HepG2 (cell line): Measurements from ENCODE around the gene PCNX4. TPM values are rescaled to one million over a fixed set of nuclear protein-coding genes. Genes with fewer than 3 reads are reported as not detected.

Source experiments
- ATAC-seq: fragments of 200-7000 bp; cut with Tn5 transposase; 3 replicates; pipeline ENCODE4 v1.9.1; 2020; ENCODE audit warnings: mild to moderate bottlenecking, moderate library complexity
- BruUV-seq: library from RNA; stranded (reverse); fragments of 400-500 nt; replicated peaks from 2 replicates; lab custom pipeline; 2021; lab: Mats Ljungman, UMichigan
- CTCF ChIA-PET: fragments of 300-600 bp; formaldehyde crosslinking; extraction: SDS; loops from one replicate; lab custom pipeline; 2021; ENCODE audit warnings: low total read pairs, inconsistent platforms, low intra/inter-chr PET ratio; lab: Yijun Ruan, JAX
- POLR2A ChIA-PET: fragments of 350-600 bp; sonication (Branson Sonifier 250); formaldehyde crosslinking; loops from one replicate; lab custom pipeline; 2020; ENCODE audit warnings: antibody characterized with exemption, inconsistent platforms; lab: Yijun Ruan, JAX
- DNase-seq: peaks from one replicate; pipeline ENCODE4 v3.0.0-alpha.2; 2015; ENCODE audit warnings: low spot score
- FAIRE-seq: peaks from 3 replicates; lab custom pipeline; 2011; peaks lifted over from hg19 to GRCh38; lab: Jason Lieb, UNC
- H2AFZ ChIP-seq: one replicate; pipeline ENCODE4 v1.6.1; 2011; ENCODE audit warnings: low read length, inconsistent platforms
- H3K27ac ChIP-seq: fragments of 300-600 bp; 3 replicates; pipeline ENCODE4 v1.8.0; 2011; ENCODE audit warnings: mixed run types, mild to moderate bottlenecking, mixed read lengths, low read length, inconsistent platforms; ENCODE audit not compliant: insufficient read depth; ENCODE audit errors: extremely low read length
- H3K27me3 ChIP-seq, 2 experiments: fragments of 200-600 bp in 1 of 2; 2 replicates in 1 of 2; 3 replicates in 1 of 2; pipeline versions ENCODE4 v1.6.0 to v1.8.0; 2011; ENCODE audit warnings: low read length in 2 of 2, mild to moderate bottlenecking in 2 of 2, moderate library complexity in 2 of 2, inconsistent platforms in 1 of 2; ENCODE audit not compliant: insufficient read depth in 2 of 2, control insufficient read depth in 1 of 2
- H3K36me3 ChIP-seq, 2 experiments: fragments of 200-600 bp in 1 of 2; replicated peaks in 1 of 2; 2 replicates in 1 of 2; 3 replicates in 1 of 2; pipeline versions ENCODE4 v1.5.1 to v1.8.0; 2011; ENCODE audit warnings: low read length in 2 of 2, inconsistent platforms in 1 of 2; ENCODE audit not compliant: insufficient read depth in 2 of 2, control insufficient read depth in 1 of 2
- H3K4me1 ChIP-seq: 2 replicates; pipeline ENCODE4 v1.5.1; 2012; ENCODE audit warnings: low read length, inconsistent platforms; ENCODE audit not compliant: insufficient read depth
- H3K4me2 ChIP-seq: 2 replicates; pipeline ENCODE4 v1.6.0; 2011; ENCODE audit warnings: low read depth, low read length, inconsistent platforms
- H3K4me3 ChIP-seq, 3 experiments: fragments of 200-600 bp in 1 of 3; sonication (generic), shearing (Covaris generic) in 1 of 3; replicated peaks in 1 of 3; 2 replicates each; pipeline ENCODE4 v1.5.1; 2011 to 2016; ENCODE audit warnings: low read length in 3 of 3, inconsistent platforms in 2 of 3, low read depth in 2 of 3, mild to moderate bottlenecking in 2 of 3, control low read depth in 1 of 3, mixed read lengths in 1 of 3; ENCODE audit not compliant: insufficient read depth in 1 of 3
- H3K79me2 ChIP-seq: one replicate; pipeline ENCODE4 v1.6.1; 2011; ENCODE audit warnings: low read length, inconsistent platforms; ENCODE audit not compliant: insufficient read depth
- H3K9ac ChIP-seq: 2 replicates; pipeline ENCODE4 v1.6.0; 2011; ENCODE audit warnings: mild to moderate bottlenecking, low read depth, low read length, inconsistent platforms; ENCODE audit not compliant: insufficient read depth
- H3K9me3 ChIP-seq: 2 replicates; pipeline ENCODE4 v1.5.1; 2012; ENCODE audit warnings: mild to moderate bottlenecking, low read length
- H4K20me1 ChIP-seq: 2 replicates; pipeline ENCODE4 v1.6.0; 2011; ENCODE audit warnings: inconsistent platforms, mild to moderate bottlenecking, low read length, moderate library complexity; ENCODE audit not compliant: insufficient read depth
- BATF2 ChIP-seq: sonication (generic); formaldehyde crosslinking; IDR thresholded peaks from 2 replicates; pipeline ENCODE4 v1.8.0; 2022; ENCODE audit warnings: mild to moderate bottlenecking, missing genetic modification reagents, moderate library complexity
- CBFB ChIP-seq: sonication (generic); formaldehyde crosslinking; IDR thresholded peaks from 2 replicates; pipeline ENCODE4 v1.4.0; 2020; ENCODE audit warnings: missing genetic modification reagents
- CEBPZ ChIP-seq: IDR thresholded peaks from 2 replicates; pipeline ENCODE4 v1.6.1; 2012; ENCODE audit warnings: low read length, improper control_type of control experiment
- FLYWCH1 ChIP-seq: sonication (generic); formaldehyde crosslinking; IDR thresholded peaks from 2 replicates; pipeline ENCODE4 v1.8.1; 2023; ENCODE audit warnings: mild to moderate bottlenecking, missing genetic modification reagents
- GTF2F1 ChIP-seq: fragments of 150-350 bp; IDR thresholded peaks from 2 replicates; pipeline ENCODE4 v1.6.1; 2014; ENCODE audit warnings: low read length
- HNRNPUL1 ChIP-seq: fragments of 200-400 bp; formaldehyde crosslinking; IDR thresholded peaks from 2 replicates; pipeline ENCODE4 v1.6.1; 2017; ENCODE audit warnings: low read depth, mild to moderate bottlenecking, low read length, moderate library complexity
- KDM1A ChIP-seq: IDR thresholded peaks from 2 replicates; pipeline ENCODE4 v1.6.1; 2016; ENCODE audit warnings: missing compliant biosample characterization
- MAF1 ChIP-seq: sonication (generic); formaldehyde crosslinking; IDR thresholded peaks from 2 replicates; pipeline ENCODE4 v1.5.0; 2020; ENCODE audit warnings: missing genetic modification reagents, borderline replicate concordance
- MAFK ChIP-seq, 2 experiments: IDR thresholded peaks in 1 of 2; conservative IDR thresholded peaks in 1 of 2; 2 replicates each; pipeline ENCODE4 v1.6.1; 2011; ENCODE audit warnings: improper control_type of control experiment in 2 of 2, low read length in 2 of 2
- MED8 ChIP-seq: sonication (generic); formaldehyde crosslinking; IDR thresholded peaks from 2 replicates; pipeline ENCODE4 v1.8.1; 2023; ENCODE audit warnings: mild to moderate bottlenecking, missing genetic modification reagents; ENCODE audit not compliant: insufficient replicate concordance
- ZBTB1 ChIP-seq: sonication (generic); formaldehyde crosslinking; IDR thresholded peaks from 2 replicates; pipeline ENCODE4 v1.4.0; 2020; ENCODE audit warnings: missing genetic modification reagents, borderline replicate concordance
- ZNF143 ChIP-seq: sonication (generic); formaldehyde crosslinking; IDR thresholded peaks from 2 replicates; pipeline ENCODE4 v1.4.0; 2020; ENCODE audit warnings: missing genetic modification reagents
- ZNF710 ChIP-seq: sonication (generic); formaldehyde crosslinking; IDR thresholded peaks from 2 replicates; pipeline ENCODE4 v1.5.0; 2020; ENCODE audit warnings: mild to moderate bottlenecking, missing genetic modification reagents, borderline replicate concordance
- WGBS: methylation state at CpG from one replicate; pipeline ENCODE4 v1.1.6; 2017; ENCODE audit warnings: low lambda C conversion rate; 5-methylcytosine and 5-hydroxymethylcytosine counted together
- in situ Hi-C: cut with HindIII; loops from 2 replicates; pipeline ENCODE4 v1.10.0; 2017; ENCODE audit warnings: low pct_unique_long_range_greater_than_20kb; ENCODE audit not compliant: extremely low pct_ligation_motif_present
- intact Hi-C: fragments of 100-400 bp; cut with micrococcal nuclease; formaldehyde crosslinking; loops from one replicate; pipeline ENCODE4 v1.10.0; 2022; ENCODE audit not compliant: unreplicated experiment
- polyA plus RNA-seq, 8 experiments: library from polyadenylated mRNA; depleted of rRNA in 3 of 8; stranded (reverse) in 7 of 8; unstranded in 1 of 8; fragments of >200 nt; fragmentation: Illumina TruSeq in 4 of 8; extraction: Trizol in 4 of 8; gene quantifications; 2 replicates each; pipeline versions ENCODE4 v1.2.1 to v1.2.3, GENCODE V29; 2011 to 2016; ENCODE audit warnings: low read depth in 4 of 8, missing spikeins in 1 of 8, mixed read lengths in 1 of 8; ENCODE audit not compliant: insufficient read depth in 1 of 8
- total RNA-seq, 5 experiments: library from RNA; depleted of rRNA; stranded (reverse); fragments of >200 nt; fragmentation: Illumina TruSeq; extraction: Trizol; gene quantifications; 2 replicates each; pipeline ENCODE4 v1.2.3, GENCODE V29; 2016; ENCODE audit warnings: low read depth in 1 of 5
- TF ChIP-seq, protein P1 (sequence below), 2 experiments: sonication (generic) in 1 of 2; formaldehyde crosslinking in 1 of 2; IDR thresholded peaks; 2 replicates each; pipeline versions ENCODE4 v1.5.1 to v1.6.1; 2011 to 2020; ENCODE audit warnings: borderline replicate concordance in 1 of 2, low read depth in 1 of 2, low read length in 1 of 2, mild to moderate bottlenecking in 1 of 2, missing genetic modification reagents in 1 of 2, moderate library complexity in 1 of 2

The PCNX4 gene
- total and polyA plus RNA-seq, 2 of the 13 experiments (the other 11 are each of a cell fraction or from before 2014, with no cell fraction given) = 28.6 to 43.0 TPM

GRCh38 chr14:60089221-60089620 is 2.5 kb upstream of the PCNX4 start (continued):
- no peak for TF ChIP-seq KDM1A (CRISPR knock-in tag)
- TF ChIP-seq BATF2 (CRISPR knock-in tag) = no peak
- no peak for TF ChIP-seq CBFB (CRISPR knock-in tag)
- no peak for TF ChIP-seq MAF1
- TF ChIP-seq CEBPZ = no peak
- no peak for TF ChIP-seq ZNF143 (CRISPR knock-in tag)
- no peak for TF ChIP-seq FLYWCH1 (CRISPR knock-in tag)

- ChIA-PET POLR2A (no interaction called here), CTCF (no interaction called here)
- 17% methylated on average over 15 of the region's 16 CpGs for WGBS
- peaks cover 38% of the 10 kb centered on the region for H3K79me2 ChIP-seq
- FAIRE-seq (no peak), DNase-seq (no peak), ATAC-seq (no peak)
- H2AFZ ChIP-seq = peak overlapping the region; percentile 20
- peak overlapping the region; percentile 95 for H3K9ac ChIP-seq
- in situ Hi-C loops (loop anchor here (5.0 kb wide), 1 partner anchor 156 kb away; the partner anchor contains the start of gene PPM1A), intact Hi-C loops (loop anchor here (2.0 kb wide), 1 partner anchor 74 kb away; the partner anchor contains the start of gene DHRS7)
- peak overlapping the region; percentile 84 to 95 (median 90) for H3K4me3 ChIP-seq
- no peaks in the 10 kb centered on the region for H4K20me1 ChIP-seq
- H3K4me1 ChIP-seq = peaks cover 26% of the 10 kb centered on the region
- TSS peak; percentile 79 for BruUV-seq
- H3K27ac ChIP-seq = peak overlapping the region; percentile 98
- H3K4me2 ChIP-seq = peak overlapping the region; percentile 93
- H3K27me3 ChIP-seq = peaks cover 0 to 3% of the 10 kb centered on the region in 2 experiments; a peak in 1 of 5 replicates
- no peaks in the 10 kb centered on the region for H3K9me3 ChIP-seq
- H3K36me3 ChIP-seq = no peaks in the 10 kb centered on the region
- TF ChIP-seq, protein P1, sequence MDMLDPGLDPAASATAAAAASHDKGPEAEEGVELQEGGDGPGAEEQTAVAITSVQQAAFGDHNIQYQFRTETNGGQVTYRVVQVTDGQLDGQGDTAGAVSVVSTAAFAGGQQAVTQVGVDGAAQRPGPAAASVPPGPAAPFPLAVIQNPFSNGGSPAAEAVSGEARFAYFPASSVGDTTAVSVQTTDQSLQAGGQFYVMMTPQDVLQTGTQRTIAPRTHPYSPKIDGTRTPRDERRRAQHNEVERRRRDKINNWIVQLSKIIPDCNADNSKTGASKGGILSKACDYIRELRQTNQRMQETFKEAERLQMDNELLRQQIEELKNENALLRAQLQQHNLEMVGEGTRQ (IDR thresholded peaks at IDR 0.05; ENCODE audit: low read depth, low read length) = no peak
- TF ChIP-seq, protein P1 (CRISPR knock-in tag; IDR thresholded peaks at IDR 0.05; ENCODE audit: borderline replicate concordance) = no peak
- no peak for TF ChIP-seq HNRNPUL1
- TF ChIP-seq GTF2F1 = no peak
- peak; percentile 8 for TF ChIP-seq MED8 (CRISPR knock-in tag)
- no peak for TF ChIP-seq ZBTB1
- TF ChIP-seq ZNF710 = 0 out of 2 replicates have a peak, but pooled peaks have one; percentile 5
- TF ChIP-seq MAFK (conservative IDR thresholded peaks at IDR 0.05 in 1 of 2, IDR thresholded peaks at IDR 0.05 in 1 of 2; ENCODE audit: low read length in 2 of 2) = peak; percentile 32 to 60; a peak in 3 of 4 replicates
Measured at GRCh38 chr14:60090864-60091519, 731 bp upstream of the PCNX4 start.
